ENCODE measurements around the gene TOR4A. TPM values are rescaled to one million over a fixed set of nuclear protein-coding genes. Genes with fewer than 3 reads are reported as not detected.
A peak's percentile ranks its signal among the peaks of the same experiment; 100 is the strongest.

The TOR4A gene
- total and polyA plus RNA-seq, 10 of the 15 experiments (the other 5 are each of a cell fraction or from before 2014, with no cell fraction given) = 2.0 to 19.9 (median 3.7) TPM

GRCh38 chr9:137298401-137299202, 21.1 kb downstream of the TOR4A start (continued):
- no peak for TF ChIP-seq SPI1 (IDR thresholded peaks at IDR 0.05; ENCODE audit: borderline replicate concordance, insufficient read depth, low read depth, low read length)
- no peak for TF ChIP-seq ZNF24 (IDR thresholded peaks at IDR 0.05)
- TF ChIP-seq EZH2 (IDR thresholded peaks at IDR 0.05; ENCODE audit: borderline replicate concordance, control insufficient read depth, low read depth, low read length) = no peak
- no peak for TF ChIP-seq POLR2AphosphoS5 (IDR thresholded peaks at IDR 0.05; ENCODE audit: low read length)
- no peak for TF ChIP-seq FOS (IDR thresholded peaks at IDR 0.05; ENCODE audit: borderline replicate concordance, extremely low read depth, insufficient read length)

GRCh38 chr9:137299203-137299565, 21.7 kb downstream of the TOR4A start:
- H2AFZ ChIP-seq (ENCODE audit: control insufficient read depth, low read depth, low read length) = no peak overlapping the region
- no peaks in the 10 kb centered on the region for H3K36me3 ChIP-seq (ENCODE audit: control insufficient read depth in 2 of 2, insufficient read depth in 2 of 2, low read length in 1 of 2)
- SMC1A ChIA-PET (ENCODE audit: uncharacterized antibody, unreplicated experiment) = no interaction called here
- POLR2A ChIA-PET = interaction anchor here (1.1 kb wide), 1 partner anchor 146 kb away, joined by 3 read pairs; no protein-coding TSS in a partner anchor
- no peak overlapping the region for H3K4me3 ChIP-seq
- DNase-seq (ENCODE audit: low read depth, low spot score) (no peak), FAIRE-seq (no peak), ATAC-seq (peak; percentile 19)
- H3K9me3 ChIP-seq (replicated peaks; ENCODE audit: control insufficient read depth, insufficient read depth, low read length) = peaks cover 2% of the 10 kb centered on the region; the same call in 2 of the 3 replicates
- no peaks in the 10 kb centered on the region; a peak in 1 of 4 replicates for H3K27me3 ChIP-seq (replicated peaks in 1 of 2; ENCODE audit: control insufficient read depth in 2 of 2, insufficient read depth in 2 of 2, low read length in 1 of 2)
- no peaks in the 10 kb centered on the region; the same call in 1 of the 2 replicates for H3K79me2 ChIP-seq (ENCODE audit: control insufficient read depth, insufficient read depth, low read length)
- RAD21 ChIA-PET (ENCODE audit: unreplicated experiment) = no interaction called here
- BruUV-seq (replicated peaks) = no TSS peak
- peaks cover 23% of the 10 kb centered on the region for H3K4me1 ChIP-seq (ENCODE audit: control insufficient read depth, insufficient read depth, low read length)
- CTCF ChIA-PET = interaction anchor here (0.6 to 2.5 kb wide), 3 partner anchors 12 to 209 kb away, joined by 3 to 5 read pairs (median 3); no protein-coding TSS in a partner anchor
- 53% methylated on average over 10 of the region's 10 CpGs for WGBS (ENCODE audit: insufficient coverage, insufficient replicate concordance, low lambda C conversion rate, missing lambda C conversion rate)
- no peak overlapping the region for H3K9ac ChIP-seq (ENCODE audit: control insufficient read depth, insufficient read depth, low read length)
- in situ Hi-C loops (cut with MboI) = no loop called here
- H3K27ac ChIP-seq (ENCODE audit: control insufficient read depth, insufficient read depth) = no peak overlapping the region
- peak overlapping the region; percentile 17; the same call in 1 of the 2 replicates for H3K4me2 ChIP-seq (ENCODE audit: control insufficient read depth, insufficient read depth)
- no peaks in the 10 kb centered on the region for H4K20me1 ChIP-seq (ENCODE audit: control insufficient read depth, insufficient read depth)
- intact Hi-C loops (cut with micrococcal nuclease; ENCODE audit: unreplicated experiment) = loop anchor here (10.0 kb wide), 1 partner anchor 226 kb away; no protein-coding TSS in a partner anchor
- no peak for TF ChIP-seq MTA3 (IDR thresholded peaks at IDR 0.05; ENCODE audit: borderline replicate concordance, low read length)
- no peak for TF ChIP-seq ZBTB11 (CRISPR knock-in tag; IDR thresholded peaks at IDR 0.05)
- TF ChIP-seq MLLT1 (IDR thresholded peaks at IDR 0.05) = no peak
- no peak for TF ChIP-seq HDGF (IDR thresholded peaks at IDR 0.05)
- no peak for TF ChIP-seq JUNB (IDR thresholded peaks at IDR 0.05)
- TF ChIP-seq BMI1 (IDR thresholded peaks at IDR 0.05; ENCODE audit: borderline replicate concordance) = no peak
- TF ChIP-seq RBBP5 (conservative IDR thresholded peaks at IDR 0.05) = no peak
- TF ChIP-seq ELK1 (IDR thresholded peaks at IDR 0.05; ENCODE audit: low read depth, low read length) = no peak
- no peak for TF ChIP-seq NBN (IDR thresholded peaks at IDR 0.05)

Data from GM12878 (cell line).